Globus pallidus (tissue), 1 donor: ENCODE data around the gene CYP4F2.
A peak's percentile ranks its signal among the peaks of the same experiment; 100 is the strongest.
"Not testable (repeated sequence)": the region's sequence is repeated elsewhere in the genome, so short reads cannot be mapped to it uniquely, and the experiment has no call there.

Source experiments
- DNase-seq: peaks from one replicate; pipeline ENCODE4 v3.0.0-alpha.2; 2015; ENCODE audit warnings: low spot score

Gene CYP4F2

DNA sequence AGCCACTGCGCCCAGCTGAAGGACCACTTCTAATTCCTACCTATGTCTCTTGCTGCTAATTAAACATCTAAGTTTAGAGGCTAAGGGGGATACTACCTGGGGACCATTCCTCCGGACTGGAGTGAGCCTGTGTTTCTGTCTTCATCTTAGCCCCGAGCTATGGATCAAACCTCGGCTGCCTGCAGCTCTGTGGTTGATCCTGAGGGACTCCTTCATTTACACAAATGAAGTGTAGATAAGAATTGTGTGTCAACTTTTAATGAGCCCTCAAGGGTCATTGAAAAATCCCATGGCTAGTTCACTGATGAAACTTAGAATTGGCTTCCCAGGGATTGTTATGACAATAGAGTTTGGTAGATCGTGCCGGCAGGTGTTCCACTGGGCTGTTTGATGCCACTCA is 51.0 kb downstream of the CYP4F2 start:
- DNase-seq = no peak

DNA sequence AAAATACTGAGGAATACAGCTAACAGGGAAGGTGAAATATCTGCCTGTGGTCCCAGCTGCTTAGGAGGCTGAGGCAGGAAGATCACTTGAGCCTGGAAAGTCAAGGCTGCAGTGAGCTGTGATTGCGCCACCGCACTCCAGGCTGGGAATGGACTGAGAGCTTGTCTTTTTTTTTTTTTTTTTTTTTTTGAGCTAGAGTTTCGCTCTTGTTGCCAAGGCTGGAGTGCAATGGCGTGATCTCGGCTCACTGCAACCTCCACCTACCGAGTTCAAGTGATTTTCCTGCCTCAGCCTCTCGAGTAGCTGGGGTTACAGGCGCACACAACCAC is 54.0 kb downstream of the CYP4F2 start:
- DNase-seq = not testable (repeated sequence)

DNA sequence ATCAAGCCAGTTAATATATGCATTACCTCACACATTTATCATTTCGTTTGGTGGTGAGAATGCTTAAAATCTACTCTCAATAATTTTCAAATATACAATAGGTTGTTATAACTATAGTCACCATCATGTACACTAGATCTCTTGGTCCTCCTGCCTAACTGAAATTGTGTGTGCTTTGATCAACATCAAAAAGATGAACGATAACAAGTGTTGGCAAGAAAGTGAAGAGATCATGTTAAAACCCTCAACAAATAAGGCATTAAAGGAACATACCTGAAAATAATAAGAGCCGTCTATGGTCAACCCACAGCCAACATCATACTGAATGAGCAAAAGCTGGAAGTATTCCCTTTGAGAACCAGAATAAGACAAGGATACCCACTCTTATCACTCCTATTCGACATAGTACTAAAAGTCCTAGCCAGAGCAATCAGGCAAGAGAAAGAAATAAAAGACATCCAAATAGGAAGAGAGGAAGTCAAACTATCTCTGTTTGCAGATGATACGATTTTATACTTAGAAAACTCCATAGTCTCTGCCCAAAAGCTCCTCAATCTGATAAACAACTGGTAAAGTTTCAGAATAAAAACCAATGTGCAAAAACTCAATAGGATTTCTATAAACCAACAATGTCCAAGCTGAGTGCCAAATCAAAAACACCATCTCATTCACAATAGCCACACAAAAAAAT is 54.5 kb downstream of the CYP4F2 start:
- DNase-seq = no peak

DNA sequence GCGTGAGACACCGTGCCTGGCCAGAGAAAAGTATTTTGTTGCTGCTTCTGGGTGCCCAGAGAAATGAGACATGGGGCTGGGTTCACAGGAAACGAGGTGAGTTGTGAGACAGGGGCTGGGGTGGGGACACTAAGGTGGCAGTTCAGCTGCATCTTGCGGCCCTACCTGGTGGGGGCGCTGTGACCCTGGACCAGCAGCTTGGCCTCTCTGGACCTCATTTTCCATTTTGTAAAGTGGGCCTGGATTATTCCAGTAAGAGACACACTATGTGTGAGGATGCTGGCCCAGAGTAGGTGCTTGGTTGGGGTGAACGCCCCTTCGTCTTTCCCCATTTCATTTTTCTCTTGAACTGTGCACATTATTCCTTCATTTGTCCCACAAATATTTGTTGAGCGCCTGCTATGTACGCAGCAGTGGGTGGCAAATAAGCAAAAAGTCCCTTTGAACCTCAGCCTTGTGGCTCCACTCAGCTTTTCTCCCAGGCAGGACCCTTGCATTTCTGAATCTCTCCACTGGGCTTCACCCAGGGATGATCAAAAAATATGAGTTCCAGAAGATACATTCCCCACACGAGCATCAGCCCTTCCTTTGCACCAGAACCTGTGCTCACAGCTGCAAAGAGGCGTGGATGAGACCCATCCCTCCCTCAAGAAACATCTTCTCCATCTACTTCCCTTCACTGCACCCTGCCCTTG is 55.9 kb downstream of the CYP4F2 start:
- no peak for DNase-seq

DNA sequence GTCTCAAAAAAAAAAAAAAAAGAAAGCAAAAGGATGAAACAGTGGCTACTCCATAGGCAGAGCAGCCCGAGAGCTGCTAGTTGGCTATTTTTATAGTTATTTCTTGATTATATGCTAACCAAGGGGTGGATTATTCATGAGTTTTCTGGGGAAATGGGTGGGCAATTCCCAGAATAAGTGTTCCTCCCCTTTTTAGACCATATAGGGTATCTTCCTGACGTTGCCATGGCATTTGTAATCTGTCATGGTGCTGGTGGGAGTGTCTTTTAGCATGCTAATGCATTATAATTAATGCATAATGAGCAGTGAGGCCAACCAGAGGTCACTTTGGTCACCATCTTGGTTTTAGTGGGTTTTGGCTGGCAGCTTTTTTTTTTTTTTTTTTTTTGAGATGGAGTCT is 57.0 kb downstream of the CYP4F2 start:
- no peak for DNase-seq

DNA sequence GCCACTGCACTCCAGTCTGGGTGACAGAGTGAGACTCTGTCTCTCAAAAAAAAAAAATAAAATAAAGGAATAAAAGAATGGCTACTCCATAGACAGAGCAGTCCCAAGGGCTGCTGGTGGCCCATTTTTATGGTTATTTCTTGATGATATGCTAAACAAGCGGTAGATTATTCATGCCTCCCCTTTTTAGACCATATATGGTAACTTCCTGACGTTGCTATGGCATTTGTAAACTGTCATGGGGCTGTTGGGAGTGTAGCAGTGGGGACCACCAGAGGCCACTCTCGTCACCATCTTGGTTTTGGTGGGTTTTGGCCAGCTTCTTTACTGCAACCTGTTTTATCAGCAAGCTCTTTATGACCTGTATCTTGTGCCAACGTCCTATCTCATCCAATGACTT is 58.0 kb downstream of the CYP4F2 start:
- not testable (repeated sequence) for DNase-seq

DNA sequence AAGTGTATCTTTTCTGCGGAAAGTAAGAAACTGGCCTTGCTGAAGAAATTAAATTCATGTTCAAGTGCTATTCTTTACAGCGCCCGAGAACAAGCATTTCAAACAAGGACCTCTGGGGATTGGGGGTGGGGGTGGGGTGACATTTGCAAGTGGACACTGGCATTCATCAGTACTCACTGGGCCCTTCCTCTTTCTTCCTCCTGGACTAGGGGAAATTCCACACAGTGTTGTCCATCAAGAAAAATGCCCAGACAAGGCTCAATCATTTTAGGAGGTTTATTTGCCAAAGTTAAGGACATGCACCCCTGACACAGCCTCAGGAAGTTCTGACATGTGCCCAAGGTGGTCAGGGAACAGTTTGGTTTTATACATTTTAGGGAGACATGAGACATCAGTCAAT is 59.5 kb downstream of the CYP4F2 start:
- no peak for DNase-seq

DNA sequence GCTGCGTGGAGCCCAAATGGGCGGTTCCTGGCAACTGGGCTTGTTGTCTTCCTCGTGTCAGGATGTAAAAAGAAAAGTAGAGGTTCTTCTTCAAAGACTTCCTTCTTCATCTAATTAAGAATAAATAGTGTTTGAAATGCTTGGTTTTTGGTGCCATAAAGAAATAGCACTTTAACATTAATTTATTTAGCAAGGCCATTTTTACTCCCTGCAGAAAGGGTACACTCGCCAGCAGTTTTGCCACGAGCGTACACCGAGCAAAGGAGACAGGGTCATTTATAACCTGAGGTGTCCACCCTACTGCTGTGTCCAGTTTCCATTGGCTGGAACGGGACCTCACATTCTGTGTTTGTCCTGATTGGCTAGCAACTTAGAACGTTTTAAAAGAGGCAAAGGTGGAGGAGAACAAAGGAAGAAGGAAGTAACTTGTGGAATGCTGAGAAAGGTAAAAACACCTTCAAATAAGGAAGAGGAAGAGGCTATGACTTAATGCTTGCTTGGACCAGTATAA is 60.6 kb downstream of the CYP4F2 start:
- no peak for DNase-seq

DNA sequence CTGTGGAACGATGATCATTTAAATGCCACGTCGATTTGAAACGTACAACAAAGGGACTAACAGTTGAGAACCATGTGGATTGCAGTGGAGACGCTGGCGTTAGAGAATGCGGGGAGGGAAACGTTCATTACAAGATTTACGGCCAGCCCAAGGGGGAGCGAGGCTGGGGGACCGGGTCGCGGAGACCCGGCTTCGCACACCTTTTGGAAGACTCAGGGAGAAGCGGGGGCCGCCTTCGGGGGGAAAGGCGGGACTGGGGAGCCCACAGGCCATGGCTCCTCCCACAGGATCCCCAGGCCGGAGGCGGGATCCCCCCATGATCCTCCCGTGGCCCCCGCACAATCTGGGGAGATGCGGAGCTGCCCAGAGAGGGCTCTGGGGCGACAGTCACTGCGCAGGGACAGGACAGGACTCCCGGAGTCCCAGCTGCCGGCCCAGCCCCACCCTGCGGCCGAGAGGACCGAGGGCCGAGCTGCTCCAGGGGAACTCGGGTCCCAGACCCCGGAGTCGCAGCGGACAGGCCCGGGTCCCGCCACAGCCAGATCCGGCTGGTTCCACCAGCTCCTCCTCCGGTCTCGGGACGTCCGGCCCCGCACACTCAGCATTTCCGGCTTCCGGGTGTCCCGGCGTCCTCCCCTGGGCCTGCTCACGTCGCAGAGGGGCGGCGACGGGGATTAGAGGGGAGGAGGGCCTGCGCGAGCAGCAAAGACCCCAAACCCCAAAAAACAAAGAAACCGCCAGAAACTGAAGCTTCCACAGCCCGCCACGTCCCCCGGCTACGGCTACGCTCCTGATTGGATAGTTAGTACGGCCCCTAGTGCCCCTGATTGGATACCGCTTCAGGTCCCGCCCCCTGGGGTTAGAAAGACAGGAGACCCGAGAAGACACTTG is 61.3 kb downstream of the CYP4F2 start:
- DNase-seq = peak; percentile 98

DNA sequence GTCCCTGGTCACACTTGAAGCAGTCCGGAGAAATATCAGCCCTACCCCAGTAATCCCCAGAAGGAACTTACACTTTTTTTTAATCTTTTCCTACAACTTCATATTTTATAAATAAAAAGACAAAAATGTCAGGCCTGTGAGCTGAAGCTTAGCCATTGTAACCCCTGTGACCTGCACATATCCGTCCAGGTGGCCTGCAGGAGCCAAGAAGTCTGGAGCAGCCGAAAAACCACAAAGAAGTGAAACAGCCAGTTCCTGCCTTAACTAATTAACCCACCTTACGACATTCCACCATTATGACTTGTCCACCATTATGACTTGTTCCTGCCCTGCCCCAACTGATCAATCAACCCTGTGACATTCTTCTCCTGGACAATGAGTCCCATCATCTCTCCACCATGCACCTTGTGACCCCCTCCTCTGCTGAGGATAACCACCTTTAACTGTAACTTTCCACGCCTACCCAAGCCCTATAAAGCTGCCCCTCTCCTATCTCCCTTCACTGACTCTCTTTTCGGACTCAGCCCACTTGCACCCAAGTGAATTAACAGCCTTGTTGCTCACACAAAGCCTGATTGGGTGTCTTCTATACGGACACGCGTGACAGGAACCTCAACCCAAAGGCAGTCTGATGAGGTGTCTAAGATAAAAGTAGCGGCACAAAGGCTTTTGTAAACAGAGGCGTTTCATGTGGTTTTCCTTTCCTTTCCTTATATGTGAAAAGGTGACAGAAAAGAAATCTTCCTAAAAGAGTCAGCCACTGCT is 62.1 kb downstream of the CYP4F2 start:
- not testable (repeated sequence) for DNase-seq

DNA sequence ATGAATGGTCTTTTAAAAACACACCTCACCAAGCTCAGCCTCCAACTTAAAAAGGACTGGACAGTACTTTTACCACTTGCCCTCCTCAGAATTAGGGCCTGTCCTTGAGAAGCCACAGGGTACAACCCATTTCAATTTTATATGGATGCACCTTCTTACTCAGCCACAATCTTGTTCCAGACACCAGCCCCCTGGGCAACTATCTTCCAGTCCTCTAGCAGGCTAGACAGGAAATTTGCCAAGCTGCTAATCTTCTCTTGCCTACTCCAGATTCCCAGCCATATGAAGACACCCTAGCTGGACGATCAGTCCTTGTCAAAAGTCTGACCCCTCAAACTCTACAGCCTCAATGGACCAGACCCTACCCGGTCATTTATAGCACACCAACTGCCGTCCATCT is 63.6 kb downstream of the CYP4F2 start:
- DNase-seq = not testable (repeated sequence)

DNA sequence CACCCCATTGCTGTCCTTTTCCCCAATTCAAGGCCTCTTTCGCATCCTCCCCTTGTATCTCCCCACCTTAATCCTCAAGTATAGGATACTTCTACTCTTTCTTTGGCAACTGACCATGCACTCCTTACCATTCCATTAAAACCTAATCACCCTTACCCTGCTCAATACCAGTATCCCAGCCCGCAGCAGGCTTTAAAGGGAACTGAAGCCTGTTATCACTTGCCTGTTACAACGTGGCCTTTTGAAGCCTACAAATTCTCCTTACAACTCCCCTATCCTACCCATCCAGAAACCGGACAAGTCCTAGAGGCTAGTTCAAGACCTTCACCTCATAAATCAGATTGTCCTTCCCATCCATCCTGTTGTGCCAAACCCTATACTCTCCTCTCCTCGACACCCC is 66.2 kb downstream of the CYP4F2 start:
- no peak for DNase-seq

DNA sequence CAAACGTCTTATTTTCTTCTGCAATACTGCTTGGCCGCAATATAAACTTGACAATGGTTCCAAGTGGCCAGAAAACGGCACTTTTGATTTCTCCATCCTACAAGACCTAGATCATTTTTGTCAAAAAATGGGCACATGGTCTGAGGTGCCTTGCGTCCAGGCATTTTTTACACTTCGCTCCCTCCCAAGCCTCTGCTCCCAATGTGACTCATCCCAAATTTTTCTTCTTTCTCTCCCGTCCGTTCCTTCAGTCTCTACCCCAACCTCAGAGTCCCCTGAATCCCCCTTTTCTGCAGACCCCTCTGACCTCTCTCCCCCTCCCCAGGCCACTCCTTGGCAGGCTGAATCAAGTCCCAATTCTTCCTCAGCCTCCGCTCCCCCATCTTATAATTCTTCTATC is 68.1 kb downstream of the CYP4F2 start:
- DNase-seq = no peak

DNA sequence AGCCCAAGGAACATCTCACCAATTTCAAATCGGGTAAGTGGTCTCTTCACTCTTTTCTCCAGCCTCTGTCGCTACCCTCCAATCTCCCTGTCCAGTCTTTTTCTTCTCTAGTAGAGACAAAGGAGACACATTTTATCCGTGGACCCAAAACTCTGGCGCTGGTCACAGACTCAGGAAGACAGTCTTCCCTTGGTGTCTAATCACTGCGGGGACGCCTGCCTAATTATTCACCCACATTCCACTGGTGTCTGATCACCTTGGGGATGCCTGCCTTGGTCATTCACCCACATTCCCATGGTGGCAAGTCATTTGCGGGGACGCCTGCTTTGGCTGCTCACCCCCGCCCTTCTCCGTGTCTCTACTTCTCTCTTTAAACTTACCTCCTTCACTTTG is 68.6 kb downstream of the CYP4F2 start:
- no peak for DNase-seq

DNA sequence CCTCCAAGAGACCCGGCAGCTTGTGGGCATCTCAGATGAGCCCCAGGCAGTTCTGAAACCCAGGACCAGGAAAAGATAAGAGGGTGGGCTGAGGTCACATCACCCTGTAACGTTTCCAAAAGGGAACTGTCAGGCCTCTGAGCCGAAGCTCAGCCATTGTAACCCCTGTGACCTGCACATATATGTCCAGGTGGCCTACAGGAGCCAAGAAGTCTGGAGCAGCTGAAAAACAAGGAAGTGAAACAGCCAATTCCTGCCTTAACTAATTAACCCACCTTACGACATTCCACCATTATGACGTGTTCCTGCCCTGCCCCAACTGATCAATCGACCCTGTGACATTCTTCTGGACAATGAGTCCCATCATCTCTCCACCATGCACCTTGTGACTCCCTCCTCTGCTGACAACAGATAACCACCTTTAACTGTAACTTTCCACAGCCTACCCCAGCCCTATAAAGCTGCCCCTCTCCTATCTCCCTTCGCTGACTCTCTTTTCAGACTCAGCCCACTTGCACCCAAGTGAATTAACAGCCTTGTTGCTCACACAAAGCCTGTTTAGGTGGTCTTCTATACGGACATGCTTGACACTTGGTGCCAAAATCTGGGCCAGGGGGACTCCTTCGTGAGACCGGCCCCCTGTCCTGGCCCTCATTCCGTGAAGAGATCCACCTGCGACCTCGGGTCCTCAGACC is 69.1 kb downstream of the CYP4F2 start:
- DNase-seq = not testable (repeated sequence)

DNA sequence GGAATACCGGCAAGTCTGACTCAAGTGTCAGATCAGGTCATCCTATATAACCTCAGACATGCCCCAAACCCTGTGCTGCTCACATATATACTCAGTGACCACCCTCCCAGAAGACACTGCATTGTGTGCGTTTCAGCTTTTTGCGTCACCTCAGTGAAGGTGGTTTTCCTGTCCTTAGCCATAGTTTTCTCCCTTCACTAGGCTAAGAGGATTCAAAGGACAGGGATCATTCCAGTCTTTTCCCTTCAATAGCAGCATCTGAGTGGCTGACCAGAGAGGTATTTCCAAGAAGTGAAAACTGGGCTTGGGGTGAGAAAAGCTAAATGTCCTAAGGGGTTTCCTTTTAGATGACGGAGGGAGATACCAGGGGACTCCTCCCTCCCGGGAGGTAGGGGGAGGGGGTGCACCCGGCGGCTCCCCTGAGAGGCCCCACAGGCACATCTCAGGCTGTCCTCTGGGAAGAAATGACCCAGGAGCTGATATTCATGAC is 69.7 kb downstream of the CYP4F2 start:
- DNase-seq = no peak
